ENCODE measurements around the gene CD79B.

Gene CD79B

DNA sequence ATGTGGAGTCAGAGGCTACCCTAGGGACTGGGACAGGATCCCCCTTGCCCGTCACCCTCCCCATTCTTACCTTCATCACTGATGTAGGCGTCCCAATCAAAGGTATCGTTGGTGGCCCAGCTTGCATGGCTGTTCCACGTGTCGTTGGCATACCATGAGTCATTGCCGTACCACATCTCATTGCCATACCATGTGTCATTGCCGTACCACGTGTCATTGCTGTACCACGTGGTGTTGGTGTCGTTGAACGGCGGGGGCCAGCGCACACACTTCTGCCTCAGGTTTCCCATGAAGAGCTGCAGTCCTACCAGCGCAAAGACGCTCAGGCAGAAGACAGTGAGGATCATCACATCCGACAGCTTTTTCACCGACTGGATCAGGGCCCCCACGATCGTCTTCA lies 35.8 kb upstream of the CD79B start:
- TF ChIP-seq POLR2A (IDR thresholded peaks at IDR 0.05; ENCODE audit: low read depth, low read length) (no peak), TAF1 (IDR thresholded peaks at IDR 0.05; ENCODE audit: low read depth, low read length) (no peak), POLR2AphosphoS5 (IDR thresholded peaks at IDR 0.05; ENCODE audit: low read depth, low read length) (no peak), SPI1 (IDR thresholded peaks at IDR 0.05; ENCODE audit: low read depth, low read length) (no peak), POU2F2 (IDR thresholded peaks at IDR 0.05; ENCODE audit: low read depth, low read length) (no peak), PAX5 (IDR thresholded peaks at IDR 0.05; ENCODE audit: insufficient read depth, low read length, severe bottlenecking) (no peak)
- DNase-seq (ENCODE audit: insufficient read length, low spot score): no peak
- FAIRE-seq: peak; percentile 78

DNA sequence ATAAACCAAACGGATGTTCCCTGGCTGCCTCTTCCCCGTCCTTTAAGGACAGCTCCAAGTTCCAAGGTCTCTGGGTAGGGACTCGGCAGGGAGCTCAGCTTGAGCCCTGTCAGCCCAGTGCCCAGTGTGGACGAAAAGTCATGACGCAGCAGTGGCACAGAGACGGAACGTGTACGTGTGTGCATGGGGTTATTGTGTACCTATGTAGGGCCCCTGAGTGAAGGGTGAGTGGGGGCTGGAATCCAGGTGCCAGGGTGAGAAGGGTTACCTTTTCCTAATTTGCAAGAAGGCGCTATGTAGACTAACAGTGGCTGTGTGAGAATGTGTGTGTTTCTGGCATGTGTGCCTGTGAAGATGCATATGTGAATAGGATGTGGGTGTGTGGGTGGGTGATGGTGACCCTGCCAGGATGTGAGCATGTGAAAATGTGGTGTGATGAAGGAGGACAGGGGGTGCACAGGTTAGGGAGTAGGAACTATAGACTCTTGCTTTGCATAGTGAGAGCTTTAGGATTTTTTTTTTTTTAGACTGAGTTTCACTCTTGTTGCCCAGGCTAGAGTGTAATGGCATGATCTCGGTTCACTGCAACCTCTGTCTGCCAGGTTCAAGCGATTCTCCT lies 34.6 kb upstream of the CD79B start:
- TF ChIP-seq POU2F2 (IDR thresholded peaks at IDR 0.05; ENCODE audit: low read depth, low read length): peak; percentile 32; the same call in 1 of the 2 replicates
- TF ChIP-seq SPI1 (IDR thresholded peaks at IDR 0.05; ENCODE audit: low read depth, low read length): no peak

DNA sequence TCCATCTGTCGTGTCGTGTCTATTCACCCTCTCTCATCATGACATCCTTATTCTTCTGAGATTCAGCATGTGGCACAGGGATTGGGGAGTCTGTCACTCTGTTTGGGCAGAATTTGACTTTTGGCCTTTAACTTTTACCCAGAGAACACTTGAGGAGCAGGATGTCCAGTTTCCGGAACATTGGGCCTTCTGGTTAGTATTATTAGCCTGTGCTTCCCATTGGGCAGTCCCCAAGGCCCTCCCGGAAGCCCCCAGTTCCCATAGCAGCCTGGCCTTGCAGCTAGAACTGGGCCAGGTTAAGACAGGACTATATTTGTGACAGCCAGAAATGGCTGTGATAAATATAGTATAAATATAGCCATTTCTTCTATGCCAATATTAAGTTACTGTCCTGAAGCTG lies 31.0 kb upstream of the CD79B start:
- no peak for DNase-seq (ENCODE audit: insufficient read length, low spot score)
- TF ChIP-seq POLR2A (IDR thresholded peaks at IDR 0.05; ENCODE audit: low read depth, low read length) (no peak), POLR2AphosphoS5 (IDR thresholded peaks at IDR 0.05; ENCODE audit: low read depth, low read length) (no peak), PAX5 (IDR thresholded peaks at IDR 0.05; ENCODE audit: insufficient read depth, low read length, severe bottlenecking) (no peak), SPI1 (IDR thresholded peaks at IDR 0.05; ENCODE audit: low read depth, low read length) (no peak), TAF1 (IDR thresholded peaks at IDR 0.05; ENCODE audit: low read depth, low read length) (no peak), POU2F2 (IDR thresholded peaks at IDR 0.05; ENCODE audit: low read depth, low read length) (no peak)
- FAIRE-seq: no peak

More for the DNA sequence above, 34.6 kb upstream of the CD79B start:
- FAIRE-seq (peak; percentile 98), DNase-seq (ENCODE audit: insufficient read length, low spot score) (no peak)

DNA sequence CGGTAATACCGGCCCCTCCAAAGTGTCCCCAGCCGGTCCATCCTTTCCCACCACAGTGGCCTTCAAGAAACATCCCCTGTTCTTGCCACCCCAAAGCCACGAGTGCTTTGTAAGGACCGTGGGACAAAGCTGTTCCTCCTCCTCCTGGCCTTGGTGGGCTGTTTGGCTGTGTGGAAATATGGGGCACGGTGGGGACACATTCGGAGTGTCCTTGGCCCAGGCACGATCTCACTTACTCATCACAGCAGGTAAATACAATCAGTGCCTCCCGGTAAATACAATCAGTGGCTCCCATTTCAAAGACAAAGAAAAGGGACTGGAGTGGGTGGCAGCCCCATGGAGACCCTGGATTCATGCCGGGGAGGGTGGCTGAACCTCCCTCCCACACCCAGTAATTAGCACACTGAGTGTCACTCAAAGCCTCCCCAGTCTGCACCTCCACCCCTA lies 30.2 kb upstream of the CD79B start:
- TF ChIP-seq SPI1 (IDR thresholded peaks at IDR 0.05; ENCODE audit: low read depth, low read length): no peak
- no peak for DNase-seq (ENCODE audit: insufficient read length, low spot score)
- FAIRE-seq: no peak

DNA sequence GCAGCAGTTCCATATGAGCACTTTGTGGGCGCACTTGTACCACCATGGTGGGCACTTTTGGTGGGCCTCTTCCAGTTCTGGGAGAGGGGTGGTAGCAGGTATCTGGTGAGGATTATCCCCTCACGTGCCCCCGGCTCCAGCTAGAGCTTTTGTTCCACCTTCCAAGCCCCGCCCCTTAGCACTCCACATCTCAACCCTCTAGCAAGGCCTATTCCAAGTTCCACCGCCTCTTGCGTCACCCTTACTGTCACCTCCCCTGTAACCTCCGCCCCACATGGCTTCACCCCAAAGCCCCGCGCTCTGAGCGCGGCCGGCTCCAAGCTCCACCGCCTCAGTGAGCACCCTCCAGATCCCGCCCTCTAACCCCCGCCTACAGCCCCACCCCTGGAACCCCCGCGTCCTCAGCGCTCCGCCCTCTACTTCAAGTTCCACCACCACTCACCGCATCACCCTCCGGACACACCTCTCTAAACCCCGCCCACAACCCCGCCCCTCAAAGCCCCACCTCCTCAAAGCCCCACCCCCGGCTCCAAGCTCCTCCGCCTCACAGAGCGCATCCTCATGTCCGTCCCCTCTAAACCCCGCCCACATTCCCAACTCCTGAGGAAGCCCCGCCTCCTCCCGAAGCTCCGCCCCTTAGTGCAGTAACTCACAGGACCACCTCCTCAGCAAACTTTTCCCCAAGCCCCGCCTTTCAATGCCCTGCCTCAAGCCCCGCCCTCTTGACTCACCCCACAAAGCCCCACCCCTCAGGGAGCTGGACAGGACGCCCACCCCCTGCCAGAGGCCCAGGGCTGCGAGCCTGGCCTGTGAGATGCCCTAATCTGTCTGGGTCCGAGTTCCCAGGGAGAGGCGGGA lies 29.5 kb upstream of the CD79B start:
- no peak for DNase-seq (ENCODE audit: insufficient read length, low spot score)
- TF ChIP-seq POLR2AphosphoS5 (IDR thresholded peaks at IDR 0.05; ENCODE audit: low read depth, low read length): no peak
- TF ChIP-seq PAX5 (IDR thresholded peaks at IDR 0.05; ENCODE audit: insufficient read depth, low read length, severe bottlenecking): no peak
- FAIRE-seq: peak; percentile 23

DNA sequence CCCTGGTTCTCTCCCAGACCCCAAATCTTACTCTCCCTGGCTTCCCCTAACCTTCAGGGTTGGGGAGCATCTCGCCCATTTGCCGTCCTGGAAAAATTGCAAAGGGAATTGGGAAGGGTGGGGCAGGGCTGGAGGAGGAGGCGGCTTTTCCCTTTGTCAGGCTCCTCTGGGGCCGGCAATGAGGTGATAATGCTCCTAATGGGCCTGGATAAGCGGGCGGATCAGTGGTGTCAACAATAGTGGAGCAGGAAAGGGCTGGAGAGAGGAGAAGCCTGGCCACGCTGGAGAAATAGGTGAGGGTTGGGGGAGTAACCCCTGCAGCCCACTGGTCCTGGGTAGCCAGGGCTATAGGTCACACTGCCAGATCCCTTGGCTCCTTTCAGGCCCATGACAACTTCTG lies 28.3 kb upstream of the CD79B start:
- FAIRE-seq: no peak
- no peak for DNase-seq (ENCODE audit: insufficient read length, low spot score)
- no peak for TF ChIP-seq PAX5 (IDR thresholded peaks at IDR 0.05; ENCODE audit: insufficient read depth, low read length, severe bottlenecking)
- no peak for TF ChIP-seq POLR2AphosphoS5 (IDR thresholded peaks at IDR 0.05; ENCODE audit: low read depth, low read length)
- TF ChIP-seq POLR2A (IDR thresholded peaks at IDR 0.05; ENCODE audit: low read depth, low read length): no peak
- no peak for TF ChIP-seq TAF1 (IDR thresholded peaks at IDR 0.05; ENCODE audit: low read depth, low read length)
- TF ChIP-seq POU2F2 (IDR thresholded peaks at IDR 0.05; ENCODE audit: low read depth, low read length): no peak
- no peak for TF ChIP-seq SPI1 (IDR thresholded peaks at IDR 0.05; ENCODE audit: low read depth, low read length)

DNA sequence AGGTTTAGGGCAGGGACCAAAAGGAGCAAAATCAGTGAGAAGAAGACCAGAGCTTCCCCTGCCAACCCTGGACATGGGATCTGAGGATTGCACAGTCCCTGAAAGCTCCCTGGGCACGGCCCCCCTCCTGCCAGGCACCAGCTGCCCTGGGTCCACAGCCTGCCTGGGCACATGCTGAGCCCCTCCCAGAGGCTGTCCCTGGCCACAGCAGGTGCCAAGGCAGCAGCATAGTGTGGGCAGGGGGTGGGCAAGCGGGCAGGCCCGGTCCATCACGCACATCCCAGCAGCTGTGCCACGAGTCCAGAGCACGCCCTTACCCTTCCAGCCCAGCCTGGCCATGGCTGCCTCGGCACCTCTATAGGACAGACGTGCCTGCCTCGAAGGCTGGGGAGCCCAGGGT lies 27.9 kb upstream of the CD79B start:
- TF ChIP-seq POU2F2 (IDR thresholded peaks at IDR 0.05; ENCODE audit: low read depth, low read length) (no peak), POLR2AphosphoS5 (IDR thresholded peaks at IDR 0.05; ENCODE audit: low read depth, low read length) (no peak), TAF1 (IDR thresholded peaks at IDR 0.05; ENCODE audit: low read depth, low read length) (no peak), POLR2A (IDR thresholded peaks at IDR 0.05; ENCODE audit: low read depth, low read length) (no peak), SPI1 (IDR thresholded peaks at IDR 0.05; ENCODE audit: low read depth, low read length) (no peak)

DNA sequence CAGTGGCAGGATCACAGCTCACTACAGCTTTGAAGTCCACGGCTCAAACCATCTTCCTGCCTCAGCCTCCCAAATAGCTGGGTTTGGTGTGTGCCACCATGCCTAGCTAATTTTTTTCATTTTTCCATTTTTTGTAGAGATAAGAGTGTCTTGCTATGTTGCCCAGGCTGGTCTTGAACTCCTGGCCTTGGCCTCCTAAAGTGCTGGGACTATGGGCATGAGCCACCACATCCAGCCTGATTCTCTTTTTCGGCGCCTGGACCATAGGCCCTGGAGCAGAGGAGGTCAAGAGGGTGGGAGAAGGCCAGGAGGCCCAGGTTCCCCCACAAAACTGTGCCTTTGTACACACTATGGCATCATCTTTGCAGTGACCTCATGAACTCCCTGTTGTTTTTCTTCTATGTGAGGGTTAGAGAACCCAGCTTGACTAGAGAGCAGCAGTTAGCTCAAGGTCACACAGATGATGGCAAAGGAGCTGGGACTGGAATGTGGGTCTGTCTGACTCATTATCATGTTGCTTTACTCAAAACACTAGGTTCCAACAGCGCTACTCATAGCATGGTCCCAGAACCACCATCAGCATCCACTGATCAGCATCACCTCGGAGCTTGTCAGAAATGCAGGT lies 24.3 kb upstream of the CD79B start:
- no peak for TF ChIP-seq SPI1 (IDR thresholded peaks at IDR 0.05; ENCODE audit: low read depth, low read length)
- TF ChIP-seq POLR2AphosphoS5 (IDR thresholded peaks at IDR 0.05; ENCODE audit: low read depth, low read length): no peak
- no peak for DNase-seq (ENCODE audit: insufficient read length, low spot score)
- no peak for FAIRE-seq

More for the DNA sequence above, 27.9 kb upstream of the CD79B start:
- no peak for FAIRE-seq
- no peak for DNase-seq (ENCODE audit: insufficient read length, low spot score)

DNA sequence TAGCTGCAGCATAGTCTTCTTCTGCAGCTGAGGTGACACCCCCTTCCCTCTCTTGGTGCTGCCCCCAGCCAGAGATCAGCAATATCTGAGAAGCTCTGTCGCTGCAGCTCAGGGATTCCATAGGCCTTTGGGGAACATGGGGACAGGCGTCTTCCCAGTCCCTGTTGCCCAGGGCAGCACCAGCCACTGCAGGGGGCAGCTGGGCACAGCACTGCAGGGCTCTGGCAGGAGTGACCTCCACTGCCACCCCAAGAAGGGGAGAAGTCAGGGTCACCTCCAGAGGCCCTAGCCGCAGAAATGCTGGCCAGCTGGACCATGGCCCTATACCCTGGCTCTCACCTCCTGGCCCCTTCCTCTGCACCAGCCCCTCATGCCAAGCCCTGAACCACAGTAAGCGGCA lies 23.7 kb upstream of the CD79B start:
- TF ChIP-seq POLR2A (IDR thresholded peaks at IDR 0.05; ENCODE audit: low read depth, low read length): no peak
- TF ChIP-seq PAX5 (IDR thresholded peaks at IDR 0.05; ENCODE audit: insufficient read depth, low read length, severe bottlenecking): no peak
- TF ChIP-seq SPI1 (IDR thresholded peaks at IDR 0.05; ENCODE audit: low read depth, low read length): no peak
- TF ChIP-seq TAF1 (IDR thresholded peaks at IDR 0.05; ENCODE audit: low read depth, low read length): no peak
- no peak for DNase-seq (ENCODE audit: insufficient read length, low spot score)
- no peak for FAIRE-seq

DNA sequence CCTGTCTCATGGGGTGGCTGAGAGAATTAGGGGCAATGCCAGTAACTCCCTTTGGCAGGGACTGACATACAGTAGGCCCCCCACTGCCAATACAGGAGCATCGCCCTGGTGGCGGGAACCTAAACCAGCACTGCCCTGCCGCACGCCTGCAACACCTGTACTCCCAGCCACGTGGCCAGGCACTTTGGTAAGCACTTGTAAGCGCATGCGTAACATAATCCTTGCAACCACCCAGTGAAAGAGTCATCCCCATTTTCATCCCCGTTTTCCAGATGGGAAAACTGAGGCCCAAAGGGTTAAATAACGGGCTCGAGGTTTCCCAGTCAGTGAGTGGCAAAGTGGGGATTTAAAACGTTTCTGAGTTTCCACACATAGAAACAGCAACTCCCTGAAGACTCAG lies 23.1 kb upstream of the CD79B start:
- DNase-seq (ENCODE audit: insufficient read length, low spot score): no peak
- no peak for FAIRE-seq

More for the DNA sequence above, 23.1 kb upstream of the CD79B start:
- no peak for TF ChIP-seq POLR2A (IDR thresholded peaks at IDR 0.05; ENCODE audit: low read depth, low read length)
- no peak for TF ChIP-seq POLR2AphosphoS5 (IDR thresholded peaks at IDR 0.05; ENCODE audit: low read depth, low read length)
- TF ChIP-seq PAX5 (IDR thresholded peaks at IDR 0.05; ENCODE audit: insufficient read depth, low read length, severe bottlenecking): no peak
- no peak for TF ChIP-seq SPI1 (IDR thresholded peaks at IDR 0.05; ENCODE audit: low read depth, low read length)
- TF ChIP-seq TAF1 (IDR thresholded peaks at IDR 0.05; ENCODE audit: low read depth, low read length): no peak
- TF ChIP-seq POU2F2 (IDR thresholded peaks at IDR 0.05; ENCODE audit: low read depth, low read length): no peak

Measured in GM12891 (cell line).